NB4 (cell line): Measurements from ENCODE around the gene PMEL.

Experiments
- MYC ChIP-seq: IDR thresholded peaks from 2 replicates; pipeline ENCODE4 v1.6.1; 2011; ENCODE audit warnings: low read depth, low read length
- POLR2A ChIP-seq: IDR thresholded peaks from 2 replicates; pipeline ENCODE4 v1.6.1; 2011; ENCODE audit warnings: mild to moderate bottlenecking; ENCODE audit not compliant: insufficient read length; ENCODE audit errors: extremely low read depth
- TF ChIP-seq, protein P1 (sequence below): IDR thresholded peaks from one replicate; pipeline ENCODE4 v1.5.1; 2012; ENCODE audit warnings: low read depth, low read length

GRCh38 chr12:55937981-55938380 is 27.9 kb downstream of the PMEL start:
- TF ChIP-seq MYC, result no peak
- TF ChIP-seq, protein P1, sequence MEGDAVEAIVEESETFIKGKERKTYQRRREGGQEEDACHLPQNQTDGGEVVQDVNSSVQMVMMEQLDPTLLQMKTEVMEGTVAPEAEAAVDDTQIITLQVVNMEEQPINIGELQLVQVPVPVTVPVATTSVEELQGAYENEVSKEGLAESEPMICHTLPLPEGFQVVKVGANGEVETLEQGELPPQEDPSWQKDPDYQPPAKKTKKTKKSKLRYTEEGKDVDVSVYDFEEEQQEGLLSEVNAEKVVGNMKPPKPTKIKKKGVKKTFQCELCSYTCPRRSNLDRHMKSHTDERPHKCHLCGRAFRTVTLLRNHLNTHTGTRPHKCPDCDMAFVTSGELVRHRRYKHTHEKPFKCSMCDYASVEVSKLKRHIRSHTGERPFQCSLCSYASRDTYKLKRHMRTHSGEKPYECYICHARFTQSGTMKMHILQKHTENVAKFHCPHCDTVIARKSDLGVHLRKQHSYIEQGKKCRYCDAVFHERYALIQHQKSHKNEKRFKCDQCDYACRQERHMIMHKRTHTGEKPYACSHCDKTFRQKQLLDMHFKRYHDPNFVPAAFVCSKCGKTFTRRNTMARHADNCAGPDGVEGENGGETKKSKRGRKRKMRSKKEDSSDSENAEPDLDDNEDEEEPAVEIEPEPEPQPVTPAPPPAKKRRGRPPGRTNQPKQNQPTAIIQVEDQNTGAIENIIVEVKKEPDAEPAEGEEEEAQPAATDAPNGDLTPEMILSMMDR, result no peak
- no peak for TF ChIP-seq POLR2A
